Measurements from ENCODE around the gene IRF9. TPM values are rescaled to one million over a fixed set of nuclear protein-coding genes. Genes with fewer than 3 reads are reported as not detected.
A peak's percentile ranks its signal among the peaks of the same experiment; 100 is the strongest.
"Not testable (repeated sequence)": the region's sequence is repeated elsewhere in the genome, so short reads cannot be mapped to it uniquely, and the experiment has no call there.

The IRF9 gene
- total RNA-seq, 1 experiment from 2014 or later, result 8.1 TPM

- Histone ChIP-seq H3K27me3 (ENCODE audit: control insufficient read depth, insufficient read depth, low read length) (no peaks in the 10 kb centered on the region), H3K4me3 (ENCODE audit: insufficient read depth, low read depth, low read length) (no peak overlapping the region), H3K36me3 (replicated peaks; ENCODE audit: control insufficient read depth, insufficient read depth, low read length) (no peaks in the 10 kb centered on the region; the same call in none of the 2 replicates)
- DNase-seq, result no peak
Measured at GRCh38 chr14:24198814-24199524, 37.9 kb downstream of the IRF9 start.

GRCh38 chr14:24202538-24202937 is 41.5 kb downstream of the IRF9 start:
- not testable (repeated sequence) for DNase-seq; H3K36me3 ChIP-seq (replicated peaks; ENCODE audit: control insufficient read depth, insufficient read depth, low read length); H3K4me3 ChIP-seq (ENCODE audit: insufficient read depth, low read depth, low read length); H3K27me3 ChIP-seq (ENCODE audit: control insufficient read depth, insufficient read depth, low read length)

- H3K4me3 ChIP-seq (ENCODE audit: insufficient read depth, low read depth, low read length); H3K36me3 ChIP-seq (replicated peaks; ENCODE audit: control insufficient read depth, insufficient read depth, low read length); H3K27me3 ChIP-seq (ENCODE audit: control insufficient read depth, insufficient read depth, low read length); DNase-seq: not testable (repeated sequence)
Measured at GRCh38 chr14:24203249-24203886, 42.3 kb downstream of the IRF9 start.

- H3K36me3 ChIP-seq (replicated peaks; ENCODE audit: control insufficient read depth, insufficient read depth, low read length), result peaks cover 15% of the 10 kb centered on the region
- H3K4me3 ChIP-seq (ENCODE audit: insufficient read depth, low read depth, low read length), result no peak overlapping the region
- peak; percentile 16 for DNase-seq
- no peaks in the 10 kb centered on the region for H3K27me3 ChIP-seq (ENCODE audit: control insufficient read depth, insufficient read depth, low read length)
Measured at GRCh38 chr14:24204163-24205146, 43.4 kb downstream of the IRF9 start.

- peak; percentile 7 for DNase-seq
- peaks cover 23% of the 10 kb centered on the region for H3K36me3 ChIP-seq (replicated peaks; ENCODE audit: control insufficient read depth, insufficient read depth, low read length)
- no peaks in the 10 kb centered on the region for H3K27me3 ChIP-seq (ENCODE audit: control insufficient read depth, insufficient read depth, low read length)
- H3K4me3 ChIP-seq (ENCODE audit: insufficient read depth, low read depth, low read length), result no peak overlapping the region
Measured at GRCh38 chr14:24206260-24207103, 45.4 kb downstream of the IRF9 start.

- H3K4me3 ChIP-seq (ENCODE audit: insufficient read depth, low read depth, low read length), result no peak overlapping the region
- H3K36me3 ChIP-seq (replicated peaks; ENCODE audit: control insufficient read depth, insufficient read depth, low read length), result peaks cover 23% of the 10 kb centered on the region
- no peaks in the 10 kb centered on the region for H3K27me3 ChIP-seq (ENCODE audit: control insufficient read depth, insufficient read depth, low read length)
- no peak for DNase-seq
Measured at GRCh38 chr14:24207104-24207551, 46.1 kb downstream of the IRF9 start.

- H3K4me3 ChIP-seq (ENCODE audit: insufficient read depth, low read depth, low read length), result no peak overlapping the region
- H3K27me3 ChIP-seq (ENCODE audit: control insufficient read depth, insufficient read depth, low read length), result no peaks in the 10 kb centered on the region
- no peak for DNase-seq
- H3K36me3 ChIP-seq (replicated peaks; ENCODE audit: control insufficient read depth, insufficient read depth, low read length), result peaks cover 23% of the 10 kb centered on the region
Measured at GRCh38 chr14:24207625-24208024, 46.6 kb downstream of the IRF9 start.

- Histone ChIP-seq H3K27me3 (ENCODE audit: control insufficient read depth, insufficient read depth, low read length) (no peaks in the 10 kb centered on the region), H3K36me3 (replicated peaks; ENCODE audit: control insufficient read depth, insufficient read depth, low read length) (peaks cover 23% of the 10 kb centered on the region), H3K4me3 (ENCODE audit: insufficient read depth, low read depth, low read length) (no peak overlapping the region)
- no peak for DNase-seq
Measured at GRCh38 chr14:24211311-24211710, 50.2 kb downstream of the IRF9 start.

GRCh38 chr14:24212924-24213865 is 52.1 kb downstream of the IRF9 start, which contains the start of gene CHMP4A:
TSS of gene CHMP4A (minus strand) at chr14:24213488. CDS start at chr14:24213439, 49 bp downstream.
- peak within 1 kb of the TSS; percentile 90 for H3K4me3 ChIP-seq (ENCODE audit: insufficient read depth, low read depth, low read length)
- H3K27me3 ChIP-seq (ENCODE audit: control insufficient read depth, insufficient read depth, low read length), result no peaks in the 10 kb centered on the region
- peaks cover 17% of the 10 kb centered on the region for H3K36me3 ChIP-seq (replicated peaks; ENCODE audit: control insufficient read depth, insufficient read depth, low read length)
- DNase-seq, result peak; percentile 98

- Histone ChIP-seq H3K36me3 (replicated peaks; ENCODE audit: control insufficient read depth, insufficient read depth, low read length) (peaks cover 15% of the 10 kb centered on the region), H3K27me3 (ENCODE audit: control insufficient read depth, insufficient read depth, low read length) (no peaks in the 10 kb centered on the region), H3K4me3 (ENCODE audit: insufficient read depth, low read depth, low read length) (peak overlapping the region; percentile 37)
- DNase-seq, result no peak
Measured at GRCh38 chr14:24213866-24214662, 53.0 kb downstream of the IRF9 start.

- H3K4me3 ChIP-seq (ENCODE audit: insufficient read depth, low read depth, low read length), result peak within 1 kb of the TSS; percentile 74
- no peaks in the 10 kb centered on the region for H3K27me3 ChIP-seq (ENCODE audit: control insufficient read depth, insufficient read depth, low read length)
- H3K36me3 ChIP-seq (replicated peaks; ENCODE audit: control insufficient read depth, insufficient read depth, low read length), result peaks cover 3% of the 10 kb centered on the region
- peak; percentile 93 for DNase-seq
Measured at GRCh38 chr14:24215495-24216344, 54.7 kb downstream of the IRF9 start, which contains the start of gene MDP1. TSS of gene MDP1 (minus strand) at chr14:24216066. CDS start at chr14:24215955, 111 bp downstream.
